Thyroid gland (tissue), 4 donors: ENCODE measurements around the gene RAB5B.
"Not testable (repeated sequence)": the region's sequence is repeated elsewhere in the genome, so short reads cannot be mapped to it uniquely, and the experiment has no call there.

Experiments used
- POLR2A ChIP-seq, 2 donors: fragments of 450-650 bp; IDR thresholded peaks; one replicate each; pipeline ENCODE4 v1.6.1; 2017; ENCODE audit warnings: antibody characterized with exemption in 2 of 2, mild to moderate bottlenecking in 2 of 2, moderate library complexity in 1 of 2
- TF ChIP-seq, protein P1 (sequence below), 6 experiments: fragments of 200-600 bp in 3 of 6; fragments of 450-650 bp in 3 of 6; sonication (generic) in 3 of 6; IDR thresholded peaks; one replicate each; pipeline ENCODE4 v1.5.1; 2016 to 2019; ENCODE audit warnings: antibody characterized with exemption in 6 of 6, mild to moderate bottlenecking in 2 of 6, inconsistent platforms in 1 of 6, moderate library complexity in 1 of 6

DNA sequence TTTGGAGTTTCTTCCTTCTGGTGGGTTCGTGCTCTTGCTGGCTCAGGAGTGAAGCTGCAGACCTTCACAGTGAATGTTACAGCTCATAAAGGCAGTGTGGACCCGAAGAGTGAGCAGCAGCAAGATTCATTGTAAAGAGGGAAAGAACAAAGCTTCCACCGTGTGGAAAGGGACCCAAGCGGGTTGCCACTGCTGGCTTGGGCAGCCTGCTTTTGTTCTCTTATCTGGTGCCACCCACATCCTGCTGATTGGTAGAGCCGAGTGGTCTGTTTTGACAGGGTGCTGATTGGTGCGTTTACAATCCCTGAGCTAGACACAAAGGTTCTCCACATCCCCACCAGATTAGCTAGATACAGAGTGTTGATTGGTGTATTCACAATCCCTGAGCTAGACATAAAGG is 25.6 kb downstream of the RAB5B start:
- TF ChIP-seq, protein P1, sequence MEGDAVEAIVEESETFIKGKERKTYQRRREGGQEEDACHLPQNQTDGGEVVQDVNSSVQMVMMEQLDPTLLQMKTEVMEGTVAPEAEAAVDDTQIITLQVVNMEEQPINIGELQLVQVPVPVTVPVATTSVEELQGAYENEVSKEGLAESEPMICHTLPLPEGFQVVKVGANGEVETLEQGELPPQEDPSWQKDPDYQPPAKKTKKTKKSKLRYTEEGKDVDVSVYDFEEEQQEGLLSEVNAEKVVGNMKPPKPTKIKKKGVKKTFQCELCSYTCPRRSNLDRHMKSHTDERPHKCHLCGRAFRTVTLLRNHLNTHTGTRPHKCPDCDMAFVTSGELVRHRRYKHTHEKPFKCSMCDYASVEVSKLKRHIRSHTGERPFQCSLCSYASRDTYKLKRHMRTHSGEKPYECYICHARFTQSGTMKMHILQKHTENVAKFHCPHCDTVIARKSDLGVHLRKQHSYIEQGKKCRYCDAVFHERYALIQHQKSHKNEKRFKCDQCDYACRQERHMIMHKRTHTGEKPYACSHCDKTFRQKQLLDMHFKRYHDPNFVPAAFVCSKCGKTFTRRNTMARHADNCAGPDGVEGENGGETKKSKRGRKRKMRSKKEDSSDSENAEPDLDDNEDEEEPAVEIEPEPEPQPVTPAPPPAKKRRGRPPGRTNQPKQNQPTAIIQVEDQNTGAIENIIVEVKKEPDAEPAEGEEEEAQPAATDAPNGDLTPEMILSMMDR (IDR thresholded peaks at IDR 0.05): not testable (repeated sequence)
- TF ChIP-seq POLR2A (IDR thresholded peaks at IDR 0.05): not testable (repeated sequence)
